CD4-positive, CD25-positive, alpha-beta regulatory T cell (primary cell): ENCODE data around the gene WLS. TPM values are rescaled to one million over a fixed set of nuclear protein-coding genes. Genes with fewer than 3 reads are reported as not detected.
"Not testable (repeated sequence)": the region's sequence is repeated elsewhere in the genome, so short reads cannot be mapped to it uniquely, and the experiment has no call there.

ENCODE experiments used
- ATAC-seq, 2 donors: fragments of 150-1000 bp; cut with Tn5 transposase; one replicate each; pipeline ENCODE4 v1.10.0; 2021; ENCODE audit warnings: low read depth in 2 of 2, moderate number of reproducible peaks in 2 of 2, moderate library complexity in 1 of 2
- DNase-seq, 3 donors: peaks; one replicate each; pipeline versions ENCODE4 v3.0.0 to v3.0.0-alpha.2; 2012 to 2022; ENCODE audit warnings: mixed read lengths in 1 of 3
- H3K27ac ChIP-seq: one replicate; pipeline ENCODE4 v1.7.0; 2013; ENCODE audit warnings: mild to moderate bottlenecking, low read length; ENCODE audit not compliant: insufficient read depth, poor library complexity, severe bottlenecking
- H3K27me3 ChIP-seq: one replicate; pipeline ENCODE4 v1.7.0; 2013; ENCODE audit warnings: low read length; ENCODE audit not compliant: control insufficient read depth, insufficient read depth
- H3K36me3 ChIP-seq: one replicate; pipeline ENCODE4 v1.7.0; 2013; ENCODE audit warnings: mild to moderate bottlenecking, low read length, moderate library complexity; ENCODE audit not compliant: control insufficient read depth, insufficient read depth
- H3K4me1 ChIP-seq: 2 replicates; pipeline ENCODE4 v1.7.0; 2013; ENCODE audit warnings: mild to moderate bottlenecking, low read length; ENCODE audit not compliant: insufficient read depth, control insufficient read depth, poor library complexity, severe bottlenecking
- H3K4me3 ChIP-seq: one replicate; pipeline ENCODE4 v1.7.0; 2013; ENCODE audit warnings: low read depth, mild to moderate bottlenecking, low read length, moderate library complexity
- H3K9me3 ChIP-seq, 2 experiments: 1 replicate in 1 of 2; 2 replicates in 1 of 2; pipeline ENCODE4 v1.7.0; 2013; ENCODE audit warnings: low read length in 2 of 2, mild to moderate bottlenecking in 1 of 2, moderate library complexity in 1 of 2; ENCODE audit not compliant: control insufficient read depth in 2 of 2
- H3K27ac Mint-ChIP-seq, 3 donors: one replicate each; pipeline ENCODE4 v1.8.0; 2020 to 2022; ENCODE audit warnings: mild to moderate bottlenecking in 3 of 3, mixed read lengths in 3 of 3, moderate library complexity in 2 of 3
- H3K27me3 Mint-ChIP-seq: one replicate; pipeline ENCODE4 v1.8.0; 2022; ENCODE audit warnings: mild to moderate bottlenecking, mixed read lengths
- H3K36me3 Mint-ChIP-seq: one replicate; pipeline ENCODE4 v1.8.0; 2020; ENCODE audit warnings: mixed read lengths
- H3K4me1 Mint-ChIP-seq, 4 donors: one replicate each; pipeline ENCODE4 v1.8.0; 2020 to 2022; ENCODE audit warnings: mixed read lengths in 4 of 4, mild to moderate bottlenecking in 1 of 4
- H3K4me3 Mint-ChIP-seq, 4 donors: one replicate each; pipeline ENCODE4 v1.8.0; 2020 to 2022; ENCODE audit warnings: mild to moderate bottlenecking in 4 of 4, mixed read lengths in 4 of 4, moderate library complexity in 3 of 4
- H3K9me3 Mint-ChIP-seq, 7 donors: one replicate each; pipeline ENCODE4 v1.8.0; 2020 to 2022; ENCODE audit warnings: mixed read lengths in 7 of 7, mild to moderate bottlenecking in 3 of 7, moderate library complexity in 2 of 7
- polyA plus RNA-seq, 4 donors: library from polyadenylated mRNA; unstranded; fragments of 300-500 nt; fragmentation: Illumina TruSeq; gene quantifications; one replicate each; pipeline ENCODE4 v1.2.3, GENCODE V29; 2021
- total RNA-seq: library from RNA; stranded (reverse); gene quantifications from one replicate; pipeline ENCODE4 v1.2.3, GENCODE V29; 2022

WLS gene
- total and polyA plus RNA-seq, 5 donors from 2014 or later = not detected

GRCh38 chr1:68269637-68270430 lies 37.5 kb upstream of the WLS start:
- H3K27me3 Mint-ChIP-seq = no peaks in the 10 kb centered on the region
- no peak overlapping the region for H3K4me3 ChIP-seq
- no peak overlapping the region for H3K4me3 Mint-ChIP-seq
- no peaks in the 10 kb centered on the region for H3K9me3 ChIP-seq
- no peak overlapping the region for H3K27ac Mint-ChIP-seq
- H3K27me3 ChIP-seq = no peaks in the 10 kb centered on the region
- H3K27ac ChIP-seq = no peak overlapping the region
- H3K36me3 Mint-ChIP-seq = no peaks in the 10 kb centered on the region
- H3K4me1 Mint-ChIP-seq = no peaks in the 10 kb centered on the region
- peaks cover 0 to 3% (median 0%) of the 10 kb centered on the region in 7 donors for H3K9me3 Mint-ChIP-seq
- H3K4me1 ChIP-seq = no peaks in the 10 kb centered on the region
- no peak for DNase-seq
- no peak for ATAC-seq
- H3K36me3 ChIP-seq = no peaks in the 10 kb centered on the region

DNA sequence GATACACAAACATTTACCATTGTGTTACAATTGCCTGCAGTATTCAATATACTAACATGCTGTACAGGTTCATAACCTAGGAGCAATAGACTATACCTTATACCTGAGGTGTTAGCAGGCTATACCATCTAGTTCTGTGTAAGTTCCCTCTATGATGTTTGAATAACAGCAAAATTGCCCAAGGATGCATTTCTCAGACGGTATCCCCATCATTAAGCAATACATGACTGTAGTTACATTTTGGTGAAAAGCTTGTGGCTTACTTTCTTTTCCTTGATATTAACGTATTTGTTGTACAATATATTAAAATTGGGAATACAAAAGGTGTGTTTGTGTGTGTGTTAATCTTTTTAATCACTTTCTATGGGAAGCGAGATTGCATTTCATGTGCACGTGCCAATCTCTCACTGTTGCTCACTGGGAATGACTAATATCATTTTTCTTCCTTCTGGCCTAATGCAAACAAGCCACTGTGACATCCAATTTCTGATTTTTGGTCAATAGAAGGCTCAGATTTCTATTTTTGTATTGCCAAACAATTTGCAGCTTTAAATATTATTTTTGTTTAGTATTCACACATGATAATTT lies 36.7 kb upstream of the WLS start:
- Histone ChIP-seq H3K4me3 (no peak overlapping the region), H3K27ac (no peak overlapping the region), H3K4me1 (no peaks in the 10 kb centered on the region), H3K9me3 (no peaks in the 10 kb centered on the region), H3K27me3 (no peaks in the 10 kb centered on the region), H3K36me3 (no peaks in the 10 kb centered on the region)
- no peak overlapping the region for H3K27ac Mint-ChIP-seq
- DNase-seq = no peak
- H3K4me1 Mint-ChIP-seq = no peaks in the 10 kb centered on the region
- ATAC-seq = no peak
- no peaks in the 10 kb centered on the region for H3K27me3 Mint-ChIP-seq
- peaks cover 0 to 3% (median under 1%) of the 10 kb centered on the region in 7 donors for H3K9me3 Mint-ChIP-seq
- H3K4me3 Mint-ChIP-seq = no peak overlapping the region
- no peaks in the 10 kb centered on the region for H3K36me3 Mint-ChIP-seq

GRCh38 chr1:68256824-68257223 lies 24.5 kb upstream of the WLS start:
- H3K27me3 Mint-ChIP-seq, H3K27ac Mint-ChIP-seq, H3K27me3 ChIP-seq, DNase-seq, H3K36me3 Mint-ChIP-seq, H3K4me3 ChIP-seq, H3K9me3 Mint-ChIP-seq, H3K4me3 Mint-ChIP-seq, H3K4me1 ChIP-seq, H3K27ac ChIP-seq, ATAC-seq, H3K9me3 ChIP-seq, H3K36me3 ChIP-seq, H3K4me1 Mint-ChIP-seq: not testable (repeated sequence)

DNA sequence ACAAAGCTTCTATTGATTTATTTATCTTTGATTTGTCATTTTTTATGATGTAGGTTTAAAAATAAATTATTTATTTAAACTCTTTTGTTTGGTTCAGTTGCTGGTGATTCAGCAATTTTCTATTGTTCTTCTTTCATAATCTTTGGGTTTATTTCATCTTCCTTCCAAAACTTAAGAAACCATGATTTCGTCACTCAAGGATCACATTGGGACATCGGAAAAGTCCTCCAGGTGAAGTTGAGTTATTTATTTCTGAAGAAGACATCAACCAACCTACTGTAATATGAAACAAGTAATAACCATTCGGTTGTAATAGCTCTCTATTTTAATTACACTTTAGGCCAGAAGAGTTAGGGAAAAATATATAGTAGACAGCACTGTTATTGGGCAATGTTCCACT lies 23.0 kb upstream of the WLS start:
- H3K27me3 Mint-ChIP-seq = no peaks in the 10 kb centered on the region
- no peaks in the 10 kb centered on the region for H3K4me1 ChIP-seq
- H3K4me1 Mint-ChIP-seq = no peaks in the 10 kb centered on the region
- H3K36me3 Mint-ChIP-seq = no peaks in the 10 kb centered on the region
- no peak overlapping the region for H3K27ac ChIP-seq
- peaks cover 0 to 4% (median 4%) of the 10 kb centered on the region in 7 donors for H3K9me3 Mint-ChIP-seq
- H3K27me3 ChIP-seq = no peaks in the 10 kb centered on the region
- H3K4me3 ChIP-seq = no peak overlapping the region
- no peak for ATAC-seq
- no peak overlapping the region for H3K4me3 Mint-ChIP-seq
- H3K9me3 ChIP-seq = no peaks in the 10 kb centered on the region
- DNase-seq = no peak
- no peaks in the 10 kb centered on the region for H3K36me3 ChIP-seq
- no peak overlapping the region for H3K27ac Mint-ChIP-seq

DNA sequence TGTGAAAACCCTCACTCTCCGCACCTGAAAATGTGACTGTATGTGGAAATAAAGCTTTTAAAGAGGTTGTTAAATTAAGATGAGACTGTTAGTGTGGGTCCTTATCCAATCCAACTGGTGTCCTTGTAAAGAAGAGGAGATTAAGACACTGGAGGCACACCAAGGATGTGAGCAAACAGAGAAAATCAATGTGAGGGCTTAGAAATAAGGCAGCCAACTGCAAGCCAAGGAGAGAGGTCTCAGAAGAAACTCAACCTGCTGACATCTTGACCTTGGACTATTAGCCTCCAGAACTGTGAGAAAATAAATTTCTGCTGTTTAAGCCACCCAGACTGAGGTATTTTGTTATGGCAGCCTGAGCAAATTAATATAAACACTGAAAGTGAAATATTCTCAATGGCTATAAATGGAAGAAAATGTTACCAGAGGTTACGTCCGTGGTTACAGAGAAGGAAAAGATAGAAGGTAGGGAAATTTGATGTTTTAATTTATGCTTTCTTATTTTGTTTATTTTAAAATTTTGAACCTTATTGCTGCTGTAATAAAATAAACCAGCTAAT lies 22.4 kb upstream of the WLS start:
- Histone ChIP-seq H3K27me3 (no peaks in the 10 kb centered on the region), H3K4me1 (no peaks in the 10 kb centered on the region), H3K4me3 (no peak overlapping the region), H3K36me3 (no peaks in the 10 kb centered on the region), H3K9me3 (no peaks in the 10 kb centered on the region), H3K27ac (no peak overlapping the region)
- no peak for ATAC-seq
- Mint-ChIP-seq H3K4me3 (no peak overlapping the region), H3K36me3 (no peaks in the 10 kb centered on the region), H3K27me3 (no peaks in the 10 kb centered on the region), H3K9me3 (peaks cover 0 to 6% (median 4%) of the 10 kb centered on the region in 7 donors), H3K4me1 (no peaks in the 10 kb centered on the region), H3K27ac (no peak overlapping the region)
- DNase-seq = no peak

DNA sequence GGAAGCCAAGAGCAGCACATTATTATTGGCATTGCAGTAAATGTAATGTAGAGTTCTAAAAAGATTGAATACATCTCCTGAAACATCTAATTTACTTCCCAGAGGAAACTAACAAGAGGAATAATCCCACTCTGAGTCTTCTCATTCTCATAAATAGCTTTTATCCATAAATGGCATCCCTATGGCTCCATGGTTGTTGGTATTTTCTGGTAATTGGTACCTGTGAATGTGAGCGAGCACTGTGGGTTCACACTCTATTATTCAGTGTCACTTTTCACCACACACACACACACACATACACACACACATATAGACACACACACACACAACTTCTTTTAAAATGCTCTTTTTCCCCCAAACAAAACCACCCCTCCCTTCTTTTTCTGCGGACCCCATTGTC lies 4.7 kb upstream of the WLS start:
- Histone ChIP-seq H3K4me1 (no peaks in the 10 kb centered on the region), H3K9me3 (no peaks in the 10 kb centered on the region), H3K36me3 (no peaks in the 10 kb centered on the region), H3K27ac (no peak overlapping the region), H3K27me3 (peaks cover 7% of the 10 kb centered on the region), H3K4me3 (no peak overlapping the region)
- H3K4me3 Mint-ChIP-seq = no peak overlapping the region
- peaks cover 0 to 8% (median 1%) of the 10 kb centered on the region in 4 donors for H3K4me1 Mint-ChIP-seq
- H3K9me3 Mint-ChIP-seq = peaks cover 0 to 4% (median 0%) of the 10 kb centered on the region in 7 donors
- no peaks in the 10 kb centered on the region for H3K36me3 Mint-ChIP-seq
- no peak overlapping the region for H3K27ac Mint-ChIP-seq
- peaks cover 26% of the 10 kb centered on the region for H3K27me3 Mint-ChIP-seq
- ATAC-seq (no peak), DNase-seq (no peak)

GRCh38 chr1:68234094-68234493 lies 1.8 kb upstream of the WLS start:
- H3K36me3 Mint-ChIP-seq = no peaks in the 10 kb centered on the region
- H3K4me3 ChIP-seq = no peak overlapping the region
- no peaks in the 10 kb centered on the region for H3K4me1 ChIP-seq
- no peak for ATAC-seq
- H3K4me3 Mint-ChIP-seq = no peak overlapping the region
- no peak for DNase-seq
- H3K36me3 ChIP-seq = no peaks in the 10 kb centered on the region
- H3K9me3 Mint-ChIP-seq = peaks cover 0 to 4% (median 0%) of the 10 kb centered on the region in 7 donors
- peaks cover 0 to 10% (median 1%) of the 10 kb centered on the region in 4 donors for H3K4me1 Mint-ChIP-seq
- H3K27ac Mint-ChIP-seq = no peak overlapping the region
- H3K9me3 ChIP-seq = no peaks in the 10 kb centered on the region
- peaks cover 48% of the 10 kb centered on the region for H3K27me3 Mint-ChIP-seq
- H3K27me3 ChIP-seq = peaks cover 17% of the 10 kb centered on the region
- no peak overlapping the region for H3K27ac ChIP-seq
